ENCODE results near the gene PSD.

The PSD gene

GRCh38 chr10:102409604-102410428, 8.8 kb downstream of the PSD start:
- Histone ChIP-seq H3K27ac (ENCODE audit: low read length) (peak overlapping the region; percentile 99), H3K9ac (ENCODE audit: low read length in 2 of 2) (peak overlapping the region; percentile 78 to 92), H3K9me3 (ENCODE audit: control insufficient read depth in 2 of 2, low read length in 2 of 2) (no peaks in the 10 kb centered on the region), H3K4me3 (ENCODE audit: low read length in 2 of 2) (peak overlapping the region; percentile 42 to 82), H3K27me3 (ENCODE audit: control insufficient read depth in 1 of 2, insufficient read depth in 2 of 2, low read length in 2 of 2) (peaks cover 13 to 31% of the 10 kb centered on the region in 2 donors), H3K36me3 (ENCODE audit: control insufficient read depth in 2 of 2, insufficient read depth in 2 of 2, low read length in 2 of 2) (no peaks in the 10 kb centered on the region), H3K4me1 (ENCODE audit: control insufficient read depth, insufficient read depth, low read length) (peaks cover 46% of the 10 kb centered on the region)

GRCh38 chr10:102408728-102409603, 9.6 kb downstream of the PSD start:
- H3K27ac ChIP-seq (ENCODE audit: low read length): peak overlapping the region; percentile 100
- peaks cover 13 to 24% of the 10 kb centered on the region in 2 donors for H3K27me3 ChIP-seq (ENCODE audit: control insufficient read depth in 1 of 2, insufficient read depth in 2 of 2, low read length in 2 of 2)
- H3K36me3 ChIP-seq (ENCODE audit: control insufficient read depth in 2 of 2, insufficient read depth in 2 of 2, low read length in 2 of 2): peaks cover 0 to 4% of the 10 kb centered on the region in 2 donors
- peak overlapping the region; percentile 79 to 82 for H3K4me3 ChIP-seq (ENCODE audit: low read length in 2 of 2)
- H3K9me3 ChIP-seq (ENCODE audit: control insufficient read depth in 2 of 2, low read length in 2 of 2): no peaks in the 10 kb centered on the region
- H3K4me1 ChIP-seq (ENCODE audit: control insufficient read depth, insufficient read depth, low read length): peaks cover 53% of the 10 kb centered on the region
- peak overlapping the region; percentile 98 to 100 for H3K9ac ChIP-seq (ENCODE audit: low read length in 2 of 2)

GRCh38 chr10:102408131-102408727, 10.4 kb downstream of the PSD start:
- Histone ChIP-seq H3K4me3 (ENCODE audit: low read length in 2 of 2) (peak overlapping the region; percentile 79 to 82), H3K9ac (ENCODE audit: low read length in 2 of 2) (peak overlapping the region; percentile 98 to 100), H3K27me3 (ENCODE audit: control insufficient read depth in 1 of 2, insufficient read depth in 2 of 2, low read length in 2 of 2) (peaks cover 13 to 22% of the 10 kb centered on the region in 2 donors), H3K9me3 (ENCODE audit: control insufficient read depth in 2 of 2, low read length in 2 of 2) (no peaks in the 10 kb centered on the region), H3K27ac (ENCODE audit: low read length) (peak overlapping the region; percentile 100), H3K4me1 (ENCODE audit: control insufficient read depth, insufficient read depth, low read length) (peaks cover 59% of the 10 kb centered on the region), H3K36me3 (ENCODE audit: control insufficient read depth in 2 of 2, insufficient read depth in 2 of 2, low read length in 2 of 2) (peaks cover 6 to 10% of the 10 kb centered on the region in 2 donors)

GRCh38 chr10:102407425-102408130, 11.0 kb downstream of the PSD start:
- peaks cover 66% of the 10 kb centered on the region for H3K4me1 ChIP-seq (ENCODE audit: control insufficient read depth, insufficient read depth, low read length)

GRCh38 chr10:102406815-102407214, 11.8 kb downstream of the PSD start:
- Histone ChIP-seq H3K4me1 (ENCODE audit: control insufficient read depth, insufficient read depth, low read length) (peaks cover 73% of the 10 kb centered on the region), H3K9me3 (ENCODE audit: control insufficient read depth in 2 of 2, low read length in 2 of 2) (no peaks in the 10 kb centered on the region), H3K27ac (ENCODE audit: low read length) (peak overlapping the region; percentile 100), H3K36me3 (ENCODE audit: control insufficient read depth in 2 of 2, insufficient read depth in 2 of 2, low read length in 2 of 2) (peaks cover 6 to 19% of the 10 kb centered on the region in 2 donors), H3K27me3 (ENCODE audit: control insufficient read depth in 1 of 2, insufficient read depth in 2 of 2, low read length in 2 of 2) (peaks cover 3 to 17% of the 10 kb centered on the region in 2 donors), H3K9ac (ENCODE audit: low read length in 2 of 2) (peak overlapping the region; percentile 98 to 100), H3K4me3 (ENCODE audit: low read length in 2 of 2) (peak overlapping the region; percentile 27 to 82)

More at GRCh38 chr10:102407425-102408130, 11.0 kb downstream of the PSD start:
- no peaks in the 10 kb centered on the region for H3K9me3 ChIP-seq (ENCODE audit: control insufficient read depth in 2 of 2, low read length in 2 of 2)
- peak overlapping the region; percentile 98 to 100 for H3K9ac ChIP-seq (ENCODE audit: low read length in 2 of 2)
- peaks cover 6 to 12% of the 10 kb centered on the region in 2 donors for H3K36me3 ChIP-seq (ENCODE audit: control insufficient read depth in 2 of 2, insufficient read depth in 2 of 2, low read length in 2 of 2)
- peak overlapping the region; percentile 79 to 82 for H3K4me3 ChIP-seq (ENCODE audit: low read length in 2 of 2)
- peak overlapping the region; percentile 100 for H3K27ac ChIP-seq (ENCODE audit: low read length)
- H3K27me3 ChIP-seq (ENCODE audit: control insufficient read depth in 1 of 2, insufficient read depth in 2 of 2, low read length in 2 of 2): peaks cover 8 to 21% of the 10 kb centered on the region in 2 donors

- H3K27ac ChIP-seq (ENCODE audit: low read length): peak overlapping the region; percentile 100
- peaks cover 3 to 9% of the 10 kb centered on the region in 2 donors for H3K27me3 ChIP-seq (ENCODE audit: control insufficient read depth in 1 of 2, insufficient read depth in 2 of 2, low read length in 2 of 2)
- peaks cover 79% of the 10 kb centered on the region for H3K4me1 ChIP-seq (ENCODE audit: control insufficient read depth, insufficient read depth, low read length)
- peak overlapping the region; percentile 66 to 100 for H3K9ac ChIP-seq (ENCODE audit: low read length in 2 of 2)
- H3K36me3 ChIP-seq (ENCODE audit: control insufficient read depth in 2 of 2, insufficient read depth in 2 of 2, low read length in 2 of 2): peaks cover 12 to 27% of the 10 kb centered on the region in 2 donors
- H3K4me3 ChIP-seq (ENCODE audit: low read length in 2 of 2): peak overlapping the region; percentile 1 to 22
- H3K9me3 ChIP-seq (ENCODE audit: control insufficient read depth in 2 of 2, low read length in 2 of 2): no peaks in the 10 kb centered on the region
These were observed 13.0 kb downstream of the PSD start for GRCh38 chr10:102405632-102406031.

GRCh38 chr10:102405108-102405571, 13.4 kb downstream of the PSD start:
- H3K36me3 ChIP-seq (ENCODE audit: control insufficient read depth in 2 of 2, insufficient read depth in 2 of 2, low read length in 2 of 2): peaks cover 17 to 30% of the 10 kb centered on the region in 2 donors
- peaks cover 3 to 8% of the 10 kb centered on the region in 2 donors for H3K27me3 ChIP-seq (ENCODE audit: control insufficient read depth in 1 of 2, insufficient read depth in 2 of 2, low read length in 2 of 2)
- peak overlapping the region in 1 of 2 donors; percentile 100 for H3K9ac ChIP-seq (ENCODE audit: low read length in 2 of 2)
- peak overlapping the region; percentile 100 for H3K27ac ChIP-seq (ENCODE audit: low read length)
- no peaks in the 10 kb centered on the region for H3K9me3 ChIP-seq (ENCODE audit: control insufficient read depth in 2 of 2, low read length in 2 of 2)
- H3K4me1 ChIP-seq (ENCODE audit: control insufficient read depth, insufficient read depth, low read length): peaks cover 79% of the 10 kb centered on the region
- peak overlapping the region in 1 of 2 donors; percentile 1 for H3K4me3 ChIP-seq (ENCODE audit: low read length in 2 of 2)

GRCh38 chr10:102404361-102405107, 14.1 kb downstream of the PSD start:
- Histone ChIP-seq H3K36me3 (ENCODE audit: control insufficient read depth in 2 of 2, insufficient read depth in 2 of 2, low read length in 2 of 2) (peaks cover 21 to 31% of the 10 kb centered on the region in 2 donors), H3K4me3 (ENCODE audit: low read length in 2 of 2) (no peak overlapping the region), H3K4me1 (ENCODE audit: control insufficient read depth, insufficient read depth, low read length) (peaks cover 79% of the 10 kb centered on the region), H3K27ac (ENCODE audit: low read length) (peak overlapping the region; percentile 100), H3K27me3 (ENCODE audit: control insufficient read depth in 1 of 2, insufficient read depth in 2 of 2, low read length in 2 of 2) (peaks cover 3 to 5% of the 10 kb centered on the region in 2 donors), H3K9me3 (ENCODE audit: control insufficient read depth in 2 of 2, low read length in 2 of 2) (no peaks in the 10 kb centered on the region), H3K9ac (ENCODE audit: low read length in 2 of 2) (peak overlapping the region in 1 of 2 donors; percentile 36)

GRCh38 chr10:102403115-102403514, 15.5 kb downstream of the PSD start:
- Histone ChIP-seq H3K9me3 (ENCODE audit: control insufficient read depth in 2 of 2, low read length in 2 of 2) (no peaks in the 10 kb centered on the region), H3K27ac (ENCODE audit: low read length) (peak overlapping the region; percentile 100), H3K36me3 (ENCODE audit: control insufficient read depth in 2 of 2, insufficient read depth in 2 of 2, low read length in 2 of 2) (peaks cover 26 to 32% of the 10 kb centered on the region in 2 donors), H3K27me3 (ENCODE audit: control insufficient read depth in 1 of 2, insufficient read depth in 2 of 2, low read length in 2 of 2) (peaks cover 3 to 4% of the 10 kb centered on the region in 2 donors), H3K9ac (ENCODE audit: low read length in 2 of 2) (peak overlapping the region; percentile 51 to 58), H3K4me3 (ENCODE audit: low read length in 2 of 2) (peak overlapping the region in 1 of 2 donors; percentile 8), H3K4me1 (ENCODE audit: control insufficient read depth, insufficient read depth, low read length) (peaks cover 87% of the 10 kb centered on the region)
